Hematopoietic multipotent progenitor cell treated with erythropoietin and hydrocortisone succinate and interleukin-3 and kit ligand, for 15 days (in vitro differentiated cells): Measurements from ENCODE around the gene LRRN3.
A peak's percentile ranks its signal among the peaks of the same experiment; 100 is the strongest.

ENCODE experiments used
- DNase-seq: peaks from one replicate; pipeline ENCODE4 v3.0.0-alpha.2; 2015; ENCODE audit warnings: low spot score

The LRRN3 gene

GRCh38 chr7:111080495-111081105, 10.3 kb upstream of the LRRN3 start:
- DNase-seq: no peak

GRCh38 chr7:111081546-111082267, 9.2 kb upstream of the LRRN3 start:
- no peak for DNase-seq

- no peak for DNase-seq
Observed at GRCh38 chr7:111082351-111082750, 8.6 kb upstream of the LRRN3 start.

- no peak for DNase-seq
Observed at GRCh38 chr7:111083413-111083812, 7.5 kb upstream of the LRRN3 start.

GRCh38 chr7:111085356-111085755, 5.6 kb upstream of the LRRN3 start:
- no peak for DNase-seq

GRCh38 chr7:111086532-111086931, 4.4 kb upstream of the LRRN3 start:
- DNase-seq: no peak

GRCh38 chr7:111088328-111088727, 2.6 kb upstream of the LRRN3 start:
- DNase-seq: no peak

GRCh38 chr7:111089822-111090426, 1.0 kb upstream of the LRRN3 start:
- peak; percentile 26 for DNase-seq

GRCh38 chr7:111091593-111092358, 849 bp downstream of the LRRN3 start:
- no peak for DNase-seq

- DNase-seq: no peak
Observed at GRCh38 chr7:111092406-111093236, 1.7 kb downstream of the LRRN3 start.

GRCh38 chr7:111093496-111093895, 2.6 kb downstream of the LRRN3 start:
- no peak for DNase-seq

GRCh38 chr7:111094419-111094818, 3.5 kb downstream of the LRRN3 start:
- no peak for DNase-seq

- no peak for DNase-seq
Observed at GRCh38 chr7:111096997-111097396, 6.1 kb downstream of the LRRN3 start.

- DNase-seq: no peak
Observed at GRCh38 chr7:111098011-111098925, 7.3 kb downstream of the LRRN3 start.

GRCh38 chr7:111098926-111099250, 8.0 kb downstream of the LRRN3 start:
- no peak for DNase-seq

- no peak for DNase-seq
Observed at GRCh38 chr7:111101856-111102646, 11.1 kb downstream of the LRRN3 start.

GRCh38 chr7:111103136-111103535, 12.2 kb downstream of the LRRN3 start:
- no peak for DNase-seq

GRCh38 chr7:111103678-111104274, 12.8 kb downstream of the LRRN3 start:
- no peak for DNase-seq

- DNase-seq: no peak
Observed at GRCh38 chr7:111104710-111105109, 13.8 kb downstream of the LRRN3 start.

- no peak for DNase-seq
Observed at GRCh38 chr7:111105269-111105668, 14.3 kb downstream of the LRRN3 start.
